Dendritic cell treated with granulocyte-macrophage colony-stimulating factor and Interleukin-4, amounts not matched to agents 40 ng/mL and 50 ng/mL, for 4 days (primary cell): Measurements from ENCODE around the gene EPHB2.

Experiments used
- H3K27ac Mint-ChIP-seq: one replicate; pipeline ENCODE4 v1.8.0; 2022; ENCODE audit warnings: mild to moderate bottlenecking, mixed read lengths
- H3K27me3 Mint-ChIP-seq: one replicate; pipeline ENCODE4 v1.8.0; 2022; ENCODE audit warnings: mild to moderate bottlenecking, mixed read lengths
- H3K36me3 Mint-ChIP-seq: one replicate; pipeline ENCODE4 v1.8.0; 2022; ENCODE audit warnings: low read depth, mixed read lengths
- H3K4me1 Mint-ChIP-seq: one replicate; pipeline ENCODE4 v1.8.0; 2022; ENCODE audit warnings: low read depth, mixed read lengths
- H3K4me3 Mint-ChIP-seq: one replicate; pipeline ENCODE4 v1.8.0; 2022; ENCODE audit warnings: mild to moderate bottlenecking, moderate library complexity, mixed read lengths
- H3K9me3 Mint-ChIP-seq: one replicate; pipeline ENCODE4 v1.8.0; 2022; ENCODE audit warnings: mixed read lengths
- intact Hi-C: fragments of 100-400 bp; cut with micrococcal nuclease; formaldehyde crosslinking; loops from one replicate; pipeline ENCODE4 v1.15.0; 2022

The EPHB2 gene

GRCh38 chr1:22815421-22816066 is 104.9 kb downstream of the EPHB2 start:
- peaks cover 5% of the 10 kb centered on the region for H3K4me1 Mint-ChIP-seq
- intact Hi-C loops = no loop called here
- no peaks in the 10 kb centered on the region for H3K9me3 Mint-ChIP-seq
- H3K27ac Mint-ChIP-seq = no peak overlapping the region
- H3K27me3 Mint-ChIP-seq = peaks cover 10% of the 10 kb centered on the region
- no peaks in the 10 kb centered on the region for H3K36me3 Mint-ChIP-seq
- H3K4me3 Mint-ChIP-seq = no peak overlapping the region

GRCh38 chr1:22816067-22816775 is 105.6 kb downstream of the EPHB2 start:
- H3K27ac Mint-ChIP-seq = no peak overlapping the region
- peaks cover 10% of the 10 kb centered on the region for H3K27me3 Mint-ChIP-seq
- intact Hi-C loops = no loop called here
- H3K4me1 Mint-ChIP-seq = peaks cover 8% of the 10 kb centered on the region
- H3K9me3 Mint-ChIP-seq = no peaks in the 10 kb centered on the region
- H3K36me3 Mint-ChIP-seq = no peaks in the 10 kb centered on the region
- no peak overlapping the region for H3K4me3 Mint-ChIP-seq

GRCh38 chr1:22816803-22817202 is 106.2 kb downstream of the EPHB2 start:
- H3K4me3 Mint-ChIP-seq = no peak overlapping the region
- H3K27me3 Mint-ChIP-seq = peaks cover 8% of the 10 kb centered on the region
- no peaks in the 10 kb centered on the region for H3K9me3 Mint-ChIP-seq
- H3K4me1 Mint-ChIP-seq = peaks cover 14% of the 10 kb centered on the region
- intact Hi-C loops = no loop called here
- no peaks in the 10 kb centered on the region for H3K36me3 Mint-ChIP-seq
- H3K27ac Mint-ChIP-seq = no peak overlapping the region

GRCh38 chr1:22817462-22817861 is 106.8 kb downstream of the EPHB2 start:
- intact Hi-C loops = no loop called here
- no peak overlapping the region for H3K27ac Mint-ChIP-seq
- peaks cover 16% of the 10 kb centered on the region for H3K4me1 Mint-ChIP-seq
- no peak overlapping the region for H3K4me3 Mint-ChIP-seq
- peaks cover 2% of the 10 kb centered on the region for H3K27me3 Mint-ChIP-seq
- H3K36me3 Mint-ChIP-seq = no peaks in the 10 kb centered on the region
- H3K9me3 Mint-ChIP-seq = no peaks in the 10 kb centered on the region

GRCh38 chr1:22818061-22818770 is 107.6 kb downstream of the EPHB2 start:
- Mint-ChIP-seq H3K36me3 (no peaks in the 10 kb centered on the region), H3K27me3 (peaks cover 2% of the 10 kb centered on the region), H3K4me3 (no peak overlapping the region), H3K4me1 (peaks cover 16% of the 10 kb centered on the region), H3K27ac (peak overlapping the region; percentile 1), H3K9me3 (no peaks in the 10 kb centered on the region)
- intact Hi-C loops = no loop called here

- intact Hi-C loops = no loop called here
- Mint-ChIP-seq H3K27ac (peak overlapping the region; percentile 1), H3K4me3 (no peak overlapping the region), H3K9me3 (no peaks in the 10 kb centered on the region), H3K36me3 (no peaks in the 10 kb centered on the region), H3K4me1 (peaks cover 16% of the 10 kb centered on the region), H3K27me3 (peaks cover 7% of the 10 kb centered on the region)
Measured at GRCh38 chr1:22819361-22819760, 108.7 kb downstream of the EPHB2 start.

- H3K9me3 Mint-ChIP-seq = no peaks in the 10 kb centered on the region
- intact Hi-C loops = loop anchor here (5.0 kb wide), 1 partner anchor 36 kb away; no protein-coding TSS in a partner anchor
- H3K36me3 Mint-ChIP-seq = no peaks in the 10 kb centered on the region
- H3K4me1 Mint-ChIP-seq = peaks cover 16% of the 10 kb centered on the region
- H3K27ac Mint-ChIP-seq = no peak overlapping the region
- H3K4me3 Mint-ChIP-seq = no peak overlapping the region
- H3K27me3 Mint-ChIP-seq = peaks cover 13% of the 10 kb centered on the region
Measured at GRCh38 chr1:22821027-22821426, 110.4 kb downstream of the EPHB2 start.

- Mint-ChIP-seq H3K4me1 (peaks cover 22% of the 10 kb centered on the region), H3K9me3 (no peaks in the 10 kb centered on the region), H3K27ac (no peak overlapping the region), H3K36me3 (no peaks in the 10 kb centered on the region), H3K4me3 (no peak overlapping the region), H3K27me3 (peaks cover 15% of the 10 kb centered on the region)
- intact Hi-C loops = loop anchor here (5.0 kb wide), 1 partner anchor 35 kb away; no protein-coding TSS in a partner anchor
Measured at GRCh38 chr1:22822371-22822770, 111.7 kb downstream of the EPHB2 start.

- no peak overlapping the region for H3K4me3 Mint-ChIP-seq
- H3K27ac Mint-ChIP-seq = no peak overlapping the region
- peaks cover 13% of the 10 kb centered on the region for H3K27me3 Mint-ChIP-seq
- no peaks in the 10 kb centered on the region for H3K36me3 Mint-ChIP-seq
- intact Hi-C loops = loop anchor here (5.0 kb wide), 1 partner anchor 33 kb away; no protein-coding TSS in a partner anchor
- peaks cover 22% of the 10 kb centered on the region for H3K4me1 Mint-ChIP-seq
- no peaks in the 10 kb centered on the region for H3K9me3 Mint-ChIP-seq
Measured at GRCh38 chr1:22824466-22824865, 113.8 kb downstream of the EPHB2 start.

GRCh38 chr1:22824975-22825374 is 114.3 kb downstream of the EPHB2 start:
- Mint-ChIP-seq H3K9me3 (no peaks in the 10 kb centered on the region), H3K4me1 (peaks cover 22% of the 10 kb centered on the region), H3K27me3 (peaks cover 13% of the 10 kb centered on the region), H3K36me3 (no peaks in the 10 kb centered on the region), H3K4me3 (no peak overlapping the region), H3K27ac (no peak overlapping the region)
- intact Hi-C loops = loop anchor here (5.0 kb wide), 1 partner anchor 32 kb away; no protein-coding TSS in a partner anchor

- intact Hi-C loops = no loop called here
- Mint-ChIP-seq H3K27ac (no peak overlapping the region), H3K4me1 (peaks cover 23% of the 10 kb centered on the region), H3K27me3 (peaks cover 13% of the 10 kb centered on the region), H3K9me3 (no peaks in the 10 kb centered on the region), H3K36me3 (no peaks in the 10 kb centered on the region), H3K4me3 (no peak overlapping the region)
Measured at GRCh38 chr1:22825486-22826189, 115.0 kb downstream of the EPHB2 start.

- no peaks in the 10 kb centered on the region for H3K36me3 Mint-ChIP-seq
- H3K27me3 Mint-ChIP-seq = peaks cover 17% of the 10 kb centered on the region
- no peaks in the 10 kb centered on the region for H3K9me3 Mint-ChIP-seq
- peak overlapping the region; percentile 10 for H3K27ac Mint-ChIP-seq
- intact Hi-C loops = no loop called here
- peaks cover 25% of the 10 kb centered on the region for H3K4me1 Mint-ChIP-seq
- no peak overlapping the region for H3K4me3 Mint-ChIP-seq
Measured at GRCh38 chr1:22826604-22827580, 116.3 kb downstream of the EPHB2 start.
